ENCODE measurements around the gene TOP2B.

The TOP2B gene

GRCh38 chr3:25664812-25665314 lies at the start of gene TOP2B:
Gene TOP2B (minus strand): TSS chr3:25664907. CDS start chr3:25664297, 610 bp downstream.
- DNase-seq = peak; percentile 98 to 99

DNA sequence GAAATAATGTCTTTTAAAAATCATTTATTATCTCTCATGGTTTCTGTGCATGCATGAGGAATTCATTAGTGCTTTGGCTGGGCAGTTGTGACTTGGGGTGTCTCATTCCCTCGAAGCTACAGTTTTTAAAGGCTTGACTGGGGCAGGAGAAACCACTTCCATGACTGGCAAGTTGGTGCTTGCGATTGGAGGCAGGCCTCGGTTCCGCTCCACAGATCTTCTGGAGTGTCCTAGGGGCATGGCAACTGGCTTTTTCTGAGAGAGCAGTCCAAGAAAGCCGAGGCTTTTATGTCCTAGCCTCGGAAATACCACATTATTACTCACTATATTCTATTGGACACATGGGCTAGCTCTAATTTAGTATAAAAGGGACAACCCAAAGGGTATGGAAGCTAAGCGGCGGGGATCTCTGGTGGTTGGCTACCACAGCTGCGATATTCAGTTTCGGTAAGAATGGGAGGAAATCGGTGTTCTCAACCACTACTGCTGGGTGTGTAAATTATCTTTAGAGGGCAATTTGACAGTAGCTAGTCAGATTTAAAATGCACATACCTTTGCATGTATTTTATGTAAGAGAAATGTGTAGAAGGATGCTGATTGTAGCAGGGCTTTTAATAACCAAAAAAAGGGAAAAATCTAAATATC lies 48.8 kb upstream of the TOP2B start:
- DNase-seq = no peak

- DNase-seq = no peak
Measured at GRCh38 chr3:25711090-25711489, 46.4 kb upstream of the TOP2B start.

- DNase-seq = no peak
Measured at GRCh38 chr3:25708036-25708435, 43.3 kb upstream of the TOP2B start.

GRCh38 chr3:25707268-25707926 lies 42.7 kb upstream of the TOP2B start:
- no peak for DNase-seq

- no peak for DNase-seq
Measured at GRCh38 chr3:25706213-25706612, 41.5 kb upstream of the TOP2B start.

DNA sequence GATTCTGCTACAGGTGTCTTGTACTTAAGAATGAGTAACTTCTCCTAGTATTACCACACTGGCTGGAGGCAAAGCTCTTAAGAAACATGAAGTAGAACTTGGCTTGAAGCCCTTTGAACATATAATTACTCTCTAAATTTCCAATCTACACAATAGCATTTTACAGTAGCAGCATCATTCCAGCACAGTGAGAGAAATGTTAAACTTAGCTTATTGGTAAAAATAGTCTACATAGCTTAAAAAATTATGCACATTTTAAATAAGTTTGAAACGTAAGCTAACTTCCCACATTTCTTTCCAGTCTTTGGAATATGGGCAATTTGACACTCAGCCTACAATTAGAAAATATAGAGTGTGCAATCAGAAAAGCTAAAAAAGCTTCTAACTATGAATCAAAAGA lies 32.8 kb upstream of the TOP2B start:
- DNase-seq = peak; percentile 10 to 18

DNA sequence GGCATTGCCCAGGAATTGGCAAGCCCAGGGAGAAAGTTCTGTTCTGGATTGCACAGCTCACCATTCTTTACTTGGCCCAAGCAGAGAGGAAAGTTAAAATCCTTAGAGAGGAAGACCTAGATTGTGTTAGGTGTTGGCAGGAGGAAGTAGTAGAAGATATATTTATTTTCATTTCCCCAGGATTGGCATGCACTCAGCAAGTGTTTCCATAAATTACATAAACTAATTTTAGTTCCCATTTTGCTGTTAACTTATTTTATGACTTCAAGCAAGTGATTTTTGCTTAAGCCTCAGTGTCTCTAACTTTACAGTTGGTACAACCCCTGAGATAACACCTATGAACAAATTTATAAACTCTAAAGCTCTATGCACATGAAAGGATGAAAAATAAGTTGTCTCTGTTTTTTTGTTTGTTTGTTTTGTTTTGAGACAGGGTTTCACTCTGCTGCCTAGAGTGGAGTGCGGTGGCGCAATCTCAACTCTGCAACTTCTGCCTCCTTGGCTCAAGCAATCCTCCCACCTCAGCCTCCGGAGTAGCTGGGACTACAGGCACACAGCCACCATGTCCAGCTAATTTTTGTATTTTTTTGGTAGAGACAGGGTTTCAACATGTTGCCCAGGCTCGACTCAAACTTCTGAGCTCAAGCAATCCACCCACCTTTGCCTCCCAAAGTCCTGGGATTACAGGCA lies 31.2 kb upstream of the TOP2B start:
- DNase-seq = peak in 1 of 2 experiments; percentile 30

GRCh38 chr3:25693238-25693637 lies 28.5 kb upstream of the TOP2B start:
- no peak for DNase-seq

DNA sequence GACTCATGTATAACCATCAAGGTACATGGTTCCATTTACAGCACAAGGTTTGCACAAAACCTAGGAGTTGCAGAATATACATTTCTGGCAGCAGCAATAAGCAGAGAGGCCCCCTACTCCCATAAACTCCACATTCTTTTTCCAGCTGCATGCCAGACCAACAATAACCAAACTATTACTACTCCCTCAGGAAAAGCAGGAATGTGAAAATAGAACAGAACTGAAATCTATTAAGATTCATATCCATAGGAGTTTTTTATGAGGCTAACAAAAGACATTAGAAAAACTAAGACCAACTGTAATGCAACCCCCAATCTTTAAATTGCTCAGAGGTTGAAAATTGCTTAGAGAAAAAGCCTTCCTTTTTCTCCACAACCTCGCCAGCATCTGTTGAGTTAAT lies 27.6 kb upstream of the TOP2B start:
- DNase-seq = no peak

- no peak for DNase-seq
Measured at GRCh38 chr3:25690768-25691533, 26.2 kb upstream of the TOP2B start.

- DNase-seq = peak; percentile 29 to 36
Measured at GRCh38 chr3:25689226-25689625, 24.5 kb upstream of the TOP2B start.

- no peak for DNase-seq
Measured at GRCh38 chr3:25687742-25688141, 23.0 kb upstream of the TOP2B start.

- DNase-seq = no peak
Measured at GRCh38 chr3:25686766-25687165, 22.1 kb upstream of the TOP2B start.

DNA sequence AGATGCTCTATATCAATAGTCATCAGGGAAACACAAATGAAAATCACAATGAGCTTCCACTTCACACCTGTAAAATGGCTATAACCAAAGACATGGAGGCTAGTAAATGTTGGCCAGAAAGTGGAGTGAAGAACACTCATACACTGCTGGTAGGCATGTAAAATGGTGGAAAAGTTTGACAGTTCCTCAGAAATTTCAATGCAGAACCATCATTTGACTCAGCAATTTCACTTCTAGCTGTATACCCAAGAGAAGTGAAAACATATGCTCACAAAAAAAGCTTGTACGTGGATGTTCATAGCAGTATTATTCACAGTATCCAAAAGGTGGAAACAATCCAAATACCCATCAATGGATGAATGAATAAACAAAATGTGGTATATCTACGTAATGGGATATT lies 19.2 kb upstream of the TOP2B start:
- DNase-seq = no peak

DNA sequence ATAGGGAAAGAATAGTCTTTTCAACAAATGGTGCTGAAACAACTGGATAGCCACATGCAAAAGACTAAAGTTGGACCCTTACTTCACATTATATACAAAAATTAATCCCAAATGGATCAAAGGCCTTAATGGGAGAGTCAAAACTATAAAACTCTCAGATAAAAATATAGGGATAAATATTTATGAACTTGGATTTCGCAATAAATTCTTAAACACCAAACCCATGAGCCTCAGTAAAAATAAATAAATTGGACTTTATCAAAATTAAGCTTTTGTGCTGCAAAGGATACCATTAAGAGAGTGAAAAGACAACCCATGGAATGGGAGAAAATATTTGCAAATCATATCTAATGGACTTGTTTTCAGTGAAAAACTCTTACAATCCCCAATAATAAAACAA lies 18.7 kb upstream of the TOP2B start:
- no peak for DNase-seq

DNA sequence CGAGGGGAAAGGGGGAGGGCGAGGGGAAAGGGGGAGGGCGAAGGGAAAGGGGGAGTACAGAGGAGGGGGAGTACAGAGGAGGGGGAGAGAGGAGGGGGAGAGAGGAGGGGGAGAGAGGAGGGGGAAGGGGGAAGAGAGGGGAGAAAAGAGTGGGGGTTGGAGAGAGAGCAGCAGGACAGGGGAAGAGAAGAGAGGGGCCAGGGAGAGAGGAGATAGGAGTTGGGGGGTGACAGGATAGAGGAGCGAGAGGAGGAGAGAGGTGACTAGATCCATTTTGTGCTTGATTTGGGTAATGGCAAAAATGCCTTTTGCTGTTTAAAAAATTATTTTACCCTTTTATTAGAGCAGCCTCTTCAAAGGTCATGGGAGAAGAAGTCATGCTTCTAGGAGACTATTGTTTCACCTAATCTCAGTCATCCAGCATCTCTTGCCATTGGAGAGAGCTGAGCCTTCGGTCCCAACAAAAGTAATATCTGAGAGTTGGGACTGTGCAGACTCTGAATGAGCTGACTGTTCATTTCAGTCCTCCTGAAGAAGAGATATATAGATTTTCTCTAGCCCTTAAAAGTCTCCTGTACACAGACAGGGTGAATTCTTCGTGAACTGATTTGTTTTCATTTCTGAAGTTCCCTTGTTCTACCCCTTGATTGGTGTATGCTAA lies 15.1 kb upstream of the TOP2B start:
- DNase-seq = no peak

- DNase-seq = no peak
Measured at GRCh38 chr3:25679166-25679565, 14.5 kb upstream of the TOP2B start.

GRCh38 chr3:25678581-25678980 lies 13.9 kb upstream of the TOP2B start:
- no peak for DNase-seq

- DNase-seq = no peak
Measured at GRCh38 chr3:25677121-25677520, 12.4 kb upstream of the TOP2B start.

GRCh38 chr3:25674670-25675069 lies 10.0 kb upstream of the TOP2B start:
- no peak for DNase-seq

DNA sequence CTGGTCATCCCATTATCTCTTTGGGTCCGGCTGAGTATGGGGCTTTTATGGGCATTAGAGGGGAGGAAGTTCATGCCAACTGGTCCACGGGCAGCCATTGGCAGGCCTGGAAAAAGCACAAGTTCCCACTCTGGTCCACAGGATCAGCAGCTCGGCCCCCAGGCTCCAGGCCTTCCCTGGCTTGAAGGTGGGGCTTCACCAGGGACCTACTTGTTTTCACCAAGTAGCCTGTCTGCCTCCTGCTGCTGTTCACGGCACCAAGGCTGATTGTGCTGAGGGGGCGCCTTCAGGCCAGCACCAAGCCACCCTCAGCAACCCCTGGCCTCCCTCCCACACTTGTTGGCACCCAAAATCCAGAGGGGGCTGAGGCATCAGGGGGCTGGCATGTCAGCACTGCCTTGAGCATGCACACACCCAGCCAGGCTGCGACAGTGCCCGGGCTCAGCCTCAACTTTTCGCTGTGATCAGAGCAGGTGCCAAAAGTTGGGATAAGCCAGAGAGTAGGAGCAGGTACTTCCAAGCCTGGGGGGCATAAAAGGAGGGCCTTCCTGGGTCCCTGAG lies 9.1 kb upstream of the TOP2B start:
- DNase-seq = no peak
